ENCODE data around the gene DST.
"Not testable (repeated sequence)": the region's sequence is repeated elsewhere in the genome, so short reads cannot be mapped to it uniquely, and the experiment has no call there.

DST gene

GRCh38 chr6:56663344-56663743, 20.7 kb upstream of the DST start:
- no peak for DNase-seq (ENCODE audit: low read depth in 2 of 2)

- not testable (repeated sequence) for DNase-seq (ENCODE audit: low read depth in 2 of 2)
Measured at GRCh38 chr6:56661338-56661737, 18.6 kb upstream of the DST start.

GRCh38 chr6:56660381-56660730, 17.7 kb upstream of the DST start:
- no peak for DNase-seq (ENCODE audit: low read depth in 2 of 2)

GRCh38 chr6:56659721-56660380, 17.2 kb upstream of the DST start:
- DNase-seq (ENCODE audit: low read depth in 2 of 2) = no peak

GRCh38 chr6:56658326-56658725, 15.6 kb upstream of the DST start:
- no peak for DNase-seq (ENCODE audit: low read depth in 2 of 2)

GRCh38 chr6:56657354-56657753, 14.7 kb upstream of the DST start:
- DNase-seq (ENCODE audit: low read depth in 2 of 2) = no peak

GRCh38 chr6:56656466-56656865, 13.8 kb upstream of the DST start:
- DNase-seq (ENCODE audit: low read depth in 2 of 2) = no peak

- no peak for DNase-seq (ENCODE audit: low read depth in 2 of 2)
Measured at GRCh38 chr6:56655996-56656395, 13.3 kb upstream of the DST start.

GRCh38 chr6:56655249-56655648, 12.6 kb upstream of the DST start:
- no peak for DNase-seq (ENCODE audit: low read depth in 2 of 2)

- DNase-seq (ENCODE audit: low read depth in 2 of 2) = no peak
Measured at GRCh38 chr6:56652994-56653393, 10.3 kb upstream of the DST start.

- no peak for DNase-seq (ENCODE audit: low read depth in 2 of 2)
Measured at GRCh38 chr6:56652231-56652630, 9.5 kb upstream of the DST start.

GRCh38 chr6:56650191-56650590, 7.5 kb upstream of the DST start:
- no peak for DNase-seq (ENCODE audit: low read depth in 2 of 2)

- no peak for DNase-seq (ENCODE audit: low read depth in 2 of 2)
Measured at GRCh38 chr6:56649782-56650181, 7.1 kb upstream of the DST start.

- DNase-seq (ENCODE audit: low read depth in 2 of 2) = no peak
Measured at GRCh38 chr6:56649053-56649769, 6.5 kb upstream of the DST start.

GRCh38 chr6:56647172-56647762, 4.6 kb upstream of the DST start:
- no peak for DNase-seq (ENCODE audit: low read depth in 2 of 2)

- no peak for DNase-seq (ENCODE audit: low read depth in 2 of 2)
Measured at GRCh38 chr6:56644366-56644765, 1.7 kb upstream of the DST start.

- DNase-seq (ENCODE audit: low read depth in 2 of 2) = no peak
Measured at GRCh38 chr6:56643379-56644089, 845 bp upstream of the DST start.

- DNase-seq (ENCODE audit: low read depth in 2 of 2) = no peak
Measured at GRCh38 chr6:56640374-56640773, 2.3 kb downstream of the DST start.

- no peak for DNase-seq (ENCODE audit: low read depth in 2 of 2)
Measured at GRCh38 chr6:56638760-56639159, 3.9 kb downstream of the DST start.

- DNase-seq (ENCODE audit: low read depth in 2 of 2) = no peak
Measured at GRCh38 chr6:56637640-56638039, 5.0 kb downstream of the DST start.

GRCh38 chr6:56628105-56628504, 14.6 kb downstream of the DST start:
- no peak for DNase-seq (ENCODE audit: low read depth in 2 of 2)

- no peak for DNase-seq (ENCODE audit: low read depth in 2 of 2)
Measured at GRCh38 chr6:56625356-56625755, 17.3 kb downstream of the DST start.

- DNase-seq (ENCODE audit: low read depth in 2 of 2) = no peak
Measured at GRCh38 chr6:56624728-56625069, 18.0 kb downstream of the DST start.

All from stimulated activated CD4-positive, alpha-beta T cell treated with anti-CD3 and anti-CD28 coated beads, Interleukin-1b, Interleukin-23, amount 100 ng/mL, for 1 hour (primary cell).